GM18861 (cell line): Measurements from ENCODE around the gene PDE1C.

ENCODE experiments used
- ATAC-seq: cut with Tn5 transposase; IDR thresholded peaks from one replicate; pipeline ENCODE4 v1.9.1; 2021; ENCODE audit not compliant: unreplicated experiment

Gene PDE1C

GRCh38 chr7:31786326-31786725 is 283.9 kb downstream of the PDE1C start:
- no peak for ATAC-seq

GRCh38 chr7:31785101-31785500 is 285.1 kb downstream of the PDE1C start:
- ATAC-seq: no peak

GRCh38 chr7:31783221-31783620 is 287.0 kb downstream of the PDE1C start:
- no peak for ATAC-seq

- ATAC-seq: peak; percentile 90
These were observed 287.7 kb downstream of the PDE1C start for GRCh38 chr7:31782411-31782991.

- ATAC-seq: no peak
These were observed 291.9 kb downstream of the PDE1C start for GRCh38 chr7:31778296-31778695.

- no peak for ATAC-seq
These were observed 293.6 kb downstream of the PDE1C start for GRCh38 chr7:31776616-31777015.

GRCh38 chr7:31775556-31775955 is 294.7 kb downstream of the PDE1C start:
- ATAC-seq: no peak

- ATAC-seq: no peak
These were observed 298.0 kb downstream of the PDE1C start for GRCh38 chr7:31772211-31772610.

- ATAC-seq: no peak
These were observed 302.4 kb downstream of the PDE1C start for GRCh38 chr7:31767686-31768358.

GRCh38 chr7:31764462-31764861 is 305.7 kb downstream of the PDE1C start:
- ATAC-seq: no peak

- ATAC-seq: no peak
These were observed 306.7 kb downstream of the PDE1C start for GRCh38 chr7:31763548-31763947.

- ATAC-seq: no peak
These were observed 308.6 kb downstream of the PDE1C start for GRCh38 chr7:31761646-31762045.

GRCh38 chr7:31758755-31759154 is 311.5 kb downstream of the PDE1C start:
- ATAC-seq: no peak

- no peak for ATAC-seq
These were observed 318.5 kb downstream of the PDE1C start for GRCh38 chr7:31751726-31752125.

GRCh38 chr7:31748084-31748483 is 322.1 kb downstream of the PDE1C start:
- no peak for ATAC-seq

GRCh38 chr7:31747553-31747952 is 322.7 kb downstream of the PDE1C start:
- ATAC-seq: no peak

- ATAC-seq: peak; percentile 86
These were observed 325.8 kb downstream of the PDE1C start for GRCh38 chr7:31744294-31744874.

- no peak for ATAC-seq
These were observed 328.4 kb downstream of the PDE1C start for GRCh38 chr7:31741852-31742251.

- no peak for ATAC-seq
These were observed 333.9 kb downstream of the PDE1C start for GRCh38 chr7:31735991-31736982.

GRCh38 chr7:31734456-31734855 is 335.8 kb downstream of the PDE1C start:
- ATAC-seq: no peak

GRCh38 chr7:31729195-31729804 is 340.9 kb downstream of the PDE1C start:
- ATAC-seq: no peak
